SK-N-MC (cell line): ENCODE results near the gene PDSS2.
"Not testable (repeated sequence)": the region's sequence is repeated elsewhere in the genome, so short reads cannot be mapped to it uniquely, and the experiment has no call there.

Experiments used
- DNase-seq: peaks from one replicate; pipeline ENCODE4 v3.0.0-alpha.2; 2011; ENCODE audit warnings: low read depth, low spot score
- H3K27ac ChIP-seq: fragments of 200-600 bp; sonication (generic); 2 replicates; pipeline ENCODE4 v1.5.1; 2016; ENCODE audit warnings: mixed run types
- H3K36me3 ChIP-seq: fragments of 200-600 bp; sonication (generic); 2 replicates; pipeline ENCODE4 v1.6.1; 2017; ENCODE audit warnings: antibody characterized with exemption, low read length, mixed read lengths; ENCODE audit not compliant: insufficient read depth
- H3K4me3 ChIP-seq: fragments of 200-600 bp; sonication (generic); 2 replicates; pipeline ENCODE4 v1.5.1; 2016
- H3K9ac ChIP-seq: fragments of 200-600 bp; sonication (generic); 2 replicates; pipeline ENCODE4 v1.8.0; 2017; ENCODE audit warnings: mixed run types, mixed read lengths; ENCODE audit not compliant: insufficient read length
- H3K9me3 ChIP-seq: fragments of 200-600 bp; sonication (generic); 2 replicates; pipeline ENCODE4 v1.6.1; 2017; ENCODE audit warnings: low read depth, mild to moderate bottlenecking, antibody characterized with exemption, low read length, moderate library complexity, mixed read lengths
- EZH2 ChIP-seq: fragments of 200-600 bp; sonication (generic); IDR thresholded peaks from one replicate; pipeline ENCODE4 v1.6.1; 2017; ENCODE audit warnings: antibody characterized with exemption
- FOXP2 ChIP-seq: optimal IDR thresholded peaks from 2 replicates; pipeline ENCODE3; 2011; ENCODE audit warnings: mild to moderate bottlenecking, moderate library complexity; ENCODE audit not compliant: insufficient read depth; ENCODE audit errors: extremely low read length, control extremely low read depth
- POLR2AphosphoS5 ChIP-seq: IDR thresholded peaks from 2 replicates; pipeline ENCODE4 v1.6.1; 2012; ENCODE audit warnings: mild to moderate bottlenecking, low read depth, low read length, borderline replicate concordance

Gene PDSS2

DNA sequence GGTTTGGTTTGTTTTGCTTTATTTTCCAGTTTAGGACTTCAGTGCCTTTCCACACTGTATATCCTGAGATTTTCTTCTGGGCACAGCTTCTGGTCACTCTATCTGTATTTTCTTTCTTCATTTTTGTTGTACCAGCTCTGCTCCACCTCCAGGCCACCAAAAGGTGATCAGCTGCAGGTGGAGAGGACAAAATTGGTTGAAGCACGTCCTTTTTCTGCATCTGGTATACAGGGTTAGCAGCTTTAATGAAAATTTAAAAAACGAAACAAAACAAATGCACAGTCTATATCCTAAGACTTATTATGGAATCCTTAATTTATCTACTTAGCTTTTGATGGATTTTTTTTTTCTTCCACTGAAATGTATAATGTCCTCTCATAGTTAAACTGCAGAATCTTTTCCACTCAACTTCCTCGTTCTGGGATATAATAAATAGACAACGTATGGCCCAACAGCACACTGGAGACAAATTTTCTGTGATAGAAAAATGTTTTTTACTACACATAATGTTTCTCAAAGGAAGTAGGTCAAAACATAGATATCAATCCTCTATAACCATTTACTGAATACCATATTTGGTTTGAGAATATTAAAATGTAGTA lies 19.8 kb upstream of the PDSS2 start:
- H3K9me3 ChIP-seq = no peaks in the 10 kb centered on the region
- no peak for TF ChIP-seq FOXP2
- no peak for TF ChIP-seq EZH2
- DNase-seq = no peak
- H3K4me3 ChIP-seq = no peak overlapping the region
- no peak overlapping the region for H3K9ac ChIP-seq
- H3K27ac ChIP-seq = no peak overlapping the region
- no peaks in the 10 kb centered on the region for H3K36me3 ChIP-seq

- not testable (repeated sequence) for H3K9me3 ChIP-seq, H3K4me3 ChIP-seq, H3K36me3 ChIP-seq, DNase-seq, H3K27ac ChIP-seq, H3K9ac ChIP-seq
These were observed 16.5 kb upstream of the PDSS2 start for GRCh38 chr6:107475826-107476225.

DNA sequence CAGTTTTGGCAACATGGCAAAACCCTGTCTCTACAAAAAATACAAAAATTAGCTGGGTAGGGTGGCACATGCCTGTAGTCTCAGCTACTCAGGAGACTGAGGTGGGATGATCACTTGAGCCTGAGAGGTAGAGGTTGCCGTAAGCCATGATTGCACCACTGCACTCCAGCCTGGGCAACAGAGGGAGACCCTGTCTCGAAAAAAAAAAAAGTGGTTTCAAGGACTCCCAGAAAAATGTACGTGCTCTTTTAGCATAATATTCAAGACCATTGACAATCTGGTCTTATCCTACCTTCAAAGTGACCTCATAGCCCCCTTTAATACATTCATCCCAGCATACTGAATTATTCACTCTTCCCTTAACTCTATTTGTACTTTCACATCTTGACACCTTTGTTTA lies 16.0 kb upstream of the PDSS2 start:
- not testable (repeated sequence) for H3K4me3 ChIP-seq, H3K9ac ChIP-seq, DNase-seq, H3K36me3 ChIP-seq, H3K9me3 ChIP-seq, H3K27ac ChIP-seq

GRCh38 chr6:107473660-107474059 lies 14.3 kb upstream of the PDSS2 start:
- H3K36me3 ChIP-seq = no peaks in the 10 kb centered on the region
- TF ChIP-seq FOXP2 (no peak), EZH2 (no peak), POLR2AphosphoS5 (no peak)
- H3K4me3 ChIP-seq = no peak overlapping the region
- H3K9ac ChIP-seq = no peak overlapping the region
- DNase-seq = no peak
- no peaks in the 10 kb centered on the region for H3K9me3 ChIP-seq
- H3K27ac ChIP-seq = no peak overlapping the region

GRCh38 chr6:107470364-107470763 lies 11.0 kb upstream of the PDSS2 start:
- H3K27ac ChIP-seq = no peak overlapping the region
- no peak overlapping the region for H3K4me3 ChIP-seq
- H3K9me3 ChIP-seq = no peaks in the 10 kb centered on the region
- no peak for TF ChIP-seq POLR2AphosphoS5
- TF ChIP-seq FOXP2 = no peak
- TF ChIP-seq EZH2 = no peak
- H3K9ac ChIP-seq = no peak overlapping the region
- DNase-seq = no peak
- H3K36me3 ChIP-seq = no peaks in the 10 kb centered on the region

DNA sequence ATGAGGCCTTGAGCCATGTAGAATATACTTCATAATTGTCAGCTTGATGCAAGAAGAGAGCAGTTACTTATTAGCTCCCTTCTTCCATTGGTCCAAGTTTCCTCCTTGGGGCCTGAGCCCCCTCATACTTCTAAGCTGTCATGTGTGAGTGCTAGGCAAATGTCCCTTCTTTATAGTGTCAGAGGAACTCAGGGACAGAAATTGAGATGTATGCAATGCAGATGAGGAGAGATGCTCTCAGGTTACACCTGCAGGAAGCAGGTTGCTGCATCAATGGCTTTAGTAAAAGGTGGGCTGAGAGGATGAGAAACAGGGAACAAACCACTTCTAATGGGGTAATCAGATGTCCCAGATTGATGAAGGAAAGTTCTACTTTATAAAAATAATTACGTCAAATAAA lies 6.7 kb upstream of the PDSS2 start:
- no peak overlapping the region for H3K27ac ChIP-seq
- no peak overlapping the region for H3K4me3 ChIP-seq
- no peak for DNase-seq
- H3K36me3 ChIP-seq = no peaks in the 10 kb centered on the region
- no peaks in the 10 kb centered on the region for H3K9me3 ChIP-seq
- H3K9ac ChIP-seq = no peak overlapping the region
- TF ChIP-seq POLR2AphosphoS5 = no peak
- TF ChIP-seq EZH2 = no peak
- TF ChIP-seq FOXP2 = no peak

DNA sequence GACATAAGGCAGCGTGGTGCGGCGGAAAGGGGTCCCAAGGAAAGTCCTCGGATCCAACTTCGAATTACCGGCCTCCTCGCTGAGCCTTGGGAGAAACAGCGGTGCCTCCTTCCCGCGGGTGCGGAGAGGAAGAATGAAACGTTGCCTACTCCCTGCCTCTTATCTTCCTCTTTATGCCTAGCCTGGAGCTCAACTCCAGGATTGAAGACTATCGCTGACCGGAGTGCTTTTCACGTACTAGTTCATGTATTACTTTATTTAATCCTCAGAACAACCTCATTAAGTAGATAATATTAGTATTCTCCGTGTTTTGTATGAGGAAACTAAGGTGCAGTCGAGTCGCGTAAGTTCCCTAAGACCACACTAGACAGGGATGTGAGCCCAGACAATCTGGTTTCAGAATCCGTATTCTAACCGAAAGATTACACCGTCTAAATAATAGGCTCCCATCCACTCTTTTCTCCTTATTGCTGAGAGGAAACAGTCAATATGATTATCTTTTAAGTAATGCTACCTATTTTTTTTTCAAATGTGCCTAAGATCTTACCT lies 793 bp upstream of the PDSS2 start:
- Histone ChIP-seq H3K4me3 (peak overlapping the region; percentile 99), H3K36me3 (no peaks in the 10 kb centered on the region), H3K9ac (peak overlapping the region; percentile 81), H3K9me3 (no peaks in the 10 kb centered on the region), H3K27ac (no peak overlapping the region)
- no peak for DNase-seq
- TF ChIP-seq EZH2 (no peak), POLR2AphosphoS5 (no peak), FOXP2 (no peak)

DNA sequence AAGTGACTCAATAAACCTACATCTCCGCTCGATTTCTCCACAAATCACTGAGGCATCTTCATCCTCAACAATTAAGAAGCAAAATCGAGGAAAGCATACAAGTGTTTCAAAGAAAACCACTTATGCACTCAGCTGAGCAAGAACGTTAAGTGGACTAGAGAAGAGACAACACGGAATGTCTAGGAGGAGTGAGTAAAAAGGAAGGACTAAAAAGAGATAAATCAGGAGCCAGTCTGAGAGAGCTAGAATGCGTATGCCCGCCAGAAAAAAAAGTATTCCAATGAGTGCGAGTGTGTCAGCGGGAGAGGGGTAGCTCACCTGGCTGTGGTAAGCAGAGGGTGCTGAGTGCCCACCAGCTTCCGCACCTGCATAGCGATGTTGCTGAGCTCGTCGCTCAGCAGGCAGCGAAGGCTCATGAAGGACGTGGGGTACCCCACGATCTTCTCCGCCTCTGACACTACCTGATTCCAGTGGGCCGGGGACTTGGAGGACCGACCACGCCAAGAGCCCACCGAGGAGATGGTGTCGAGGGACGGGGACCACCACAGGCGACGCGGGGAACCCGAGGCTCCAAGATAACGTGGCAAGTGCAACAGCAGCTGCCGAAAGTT lies 587 bp downstream of the PDSS2 start:
- Histone ChIP-seq H3K4me3 (peak overlapping the region; percentile 99), H3K27ac (peak overlapping the region; percentile 80), H3K36me3 (no peaks in the 10 kb centered on the region), H3K9me3 (no peaks in the 10 kb centered on the region), H3K9ac (peak overlapping the region; percentile 91)
- no peak for TF ChIP-seq POLR2AphosphoS5
- TF ChIP-seq EZH2 = no peak
- TF ChIP-seq FOXP2 = no peak
- DNase-seq = no peak

DNA sequence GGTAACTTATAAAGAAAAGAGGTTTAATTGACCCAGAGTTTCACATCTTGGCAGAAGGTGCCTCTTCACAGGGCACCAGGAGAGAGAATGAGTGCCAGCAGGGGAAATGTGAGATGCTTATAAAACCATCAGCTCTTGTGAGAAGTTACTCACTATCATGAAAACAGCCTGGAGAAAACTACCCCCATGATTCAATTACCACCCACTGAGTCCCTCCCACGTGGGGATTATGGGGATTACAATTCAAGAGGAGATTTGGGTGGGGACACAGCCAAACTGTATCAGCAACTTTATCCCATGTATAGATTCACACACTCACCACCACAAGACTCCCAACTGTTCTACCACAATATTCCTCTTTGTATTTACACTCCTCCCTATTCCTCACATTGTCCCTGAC lies 10.6 kb downstream of the PDSS2 start:
- Histone ChIP-seq H3K9ac (no peak overlapping the region), H3K36me3 (0 out of 2 replicates have a peak, but pooled peaks cover 2% of the 10 kb centered on the region)
- DNase-seq = no peak

More for the DNA sequence above, 10.6 kb downstream of the PDSS2 start:
- peaks cover 9% of the 10 kb centered on the region; the same call in 1 of the 2 replicates for H3K9me3 ChIP-seq
- no peak overlapping the region for H3K4me3 ChIP-seq
- no peak overlapping the region for H3K27ac ChIP-seq
- no peak for TF ChIP-seq EZH2
- TF ChIP-seq FOXP2 = no peak
- TF ChIP-seq POLR2AphosphoS5 = no peak
